Body of pancreas (tissue), 4 donors: Measurements from ENCODE around the gene ATG2A.
A peak's percentile ranks its signal among the peaks of the same experiment; 100 is the strongest.

Experiments used
- CTCF ChIP-seq, 7 experiments: fragments of 450-650 bp in 4 of 7; fragments of 200-600 bp in 3 of 7; sonication (generic) in 3 of 7; IDR thresholded peaks; one replicate each; pipeline ENCODE4 v1.5.1; 2016 to 2019; ENCODE audit warnings: antibody characterized with exemption in 7 of 7
- POLR2A ChIP-seq, 3 donors: fragments of 450-650 bp; IDR thresholded peaks; one replicate each; pipeline ENCODE4 v1.6.1; 2016; ENCODE audit warnings: antibody characterized with exemption in 3 of 3, mild to moderate bottlenecking in 2 of 3

DNA sequence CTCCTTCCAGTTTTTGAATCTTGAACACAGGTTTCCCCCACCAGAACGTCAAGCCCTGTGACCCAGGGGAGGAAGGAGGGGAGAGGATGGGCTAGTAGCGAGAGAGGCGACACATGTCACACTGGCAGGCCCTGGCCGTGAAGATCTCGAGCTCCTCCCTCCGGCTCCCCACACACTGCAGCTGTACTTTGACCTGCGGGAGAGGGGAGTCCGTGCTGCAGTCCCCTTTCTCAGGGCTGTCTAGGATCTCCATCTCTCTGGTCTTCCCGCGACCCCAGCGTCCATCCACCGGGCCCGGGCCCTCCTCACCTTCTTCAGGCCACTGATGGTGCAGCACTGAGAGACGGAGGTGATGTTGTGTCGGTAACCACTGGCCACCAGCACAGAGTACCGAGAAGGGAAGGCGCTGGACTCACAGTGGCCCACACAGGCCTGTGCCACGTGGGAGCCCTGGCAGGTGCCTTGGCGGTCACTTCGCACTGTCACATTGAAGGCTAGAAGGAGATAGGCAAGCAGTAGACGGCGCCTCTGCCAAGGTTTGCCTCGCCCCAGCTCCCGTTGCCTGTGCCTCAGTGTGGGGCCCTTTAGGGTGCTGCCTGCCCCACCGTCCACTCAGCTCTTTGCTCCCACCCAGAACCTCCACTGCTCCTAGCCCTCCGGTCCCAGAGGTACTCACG lies 17.8 kb upstream of the ATG2A start:
- TF ChIP-seq POLR2A (IDR thresholded peaks at IDR 0.05) (no peak), CTCF (IDR thresholded peaks at IDR 0.05) (peak in 1 of 7 experiments; percentile 8)
